Measurements from ENCODE around the gene NR2F1-AS1.

GRCh38 chr5:93608855-93609254 is 27.8 kb upstream of the NR2F1-AS1 start:
- TF ChIP-seq FOXM1 (IDR thresholded peaks at IDR 0.05; ENCODE audit: borderline replicate concordance) (no peak), PKNOX1 (IDR thresholded peaks at IDR 0.05) (no peak)
